Heart right ventricle (tissue), 16 donors: ENCODE data around the gene HAGHL. TPM values are rescaled to one million over a fixed set of nuclear protein-coding genes. Genes with fewer than 3 reads are reported as not detected.

ENCODE experiments used
- ATAC-seq, 8 donors: fragments of 200-7000 bp; cut with Tn5 transposase; one replicate each; pipeline ENCODE4 v1.9.1; 2020; ENCODE audit warnings: mild to moderate bottlenecking in 8 of 8, moderate library complexity in 8 of 8, moderate number of reproducible peaks in 1 of 8
- DNase-seq, 2 donors: peaks; one replicate each; pipeline ENCODE4 v3.0.0-alpha.2; 2020
- H3K27ac ChIP-seq, 10 donors: fragments of 200-600 bp; sonication (generic) in 2 of 10; one replicate each; pipeline versions ENCODE4 v1.5.0 to v1.8.0; 2020 to 2022; ENCODE audit warnings: mild to moderate bottlenecking in 3 of 10
- H3K27me3 ChIP-seq, 7 donors: fragments of 200-600 bp; one replicate each; pipeline ENCODE4 v1.8.0; 2021 to 2022; ENCODE audit warnings: mild to moderate bottlenecking in 2 of 7
- H3K36me3 ChIP-seq, 9 donors: fragments of 200-600 bp; sonication (generic) in 1 of 9; one replicate each; pipeline versions ENCODE4 v1.5.0 to v1.8.0; 2020 to 2022; ENCODE audit warnings: mild to moderate bottlenecking in 2 of 9
- H3K4me1 ChIP-seq, 9 donors: fragments of 200-600 bp; sonication (generic) in 1 of 9; one replicate each; pipeline versions ENCODE4 v1.5.0 to v1.8.0; 2020 to 2022; ENCODE audit warnings: mild to moderate bottlenecking in 4 of 9
- H3K4me3 ChIP-seq, 10 donors: fragments of 200-600 bp; sonication (generic) in 2 of 10; one replicate each; pipeline versions ENCODE4 v1.5.0 to v1.8.0; 2020 to 2022; ENCODE audit warnings: mild to moderate bottlenecking in 7 of 10, moderate library complexity in 2 of 10
- H3K9me3 ChIP-seq, 11 donors: fragments of 200-600 bp in 10 of 11; sonication (generic) in 2 of 11; one replicate each; pipeline versions ENCODE4 v1.5.0 to v1.8.0; 2013 to 2022; ENCODE audit warnings: mild to moderate bottlenecking in 2 of 11, control low read depth in 1 of 11, moderate library complexity in 1 of 11
- CTCF ChIP-seq, 9 donors: fragments of 200-600 bp; sonication (generic) in 2 of 9; IDR thresholded peaks; one replicate each; pipeline versions ENCODE4 v1.5.0 to v1.8.0; 2021 to 2022; ENCODE audit warnings: antibody characterized with exemption in 9 of 9, mild to moderate bottlenecking in 5 of 9, moderate library complexity in 1 of 9
- WGBS, 2 donors: extraction: QIAGEN DNeasy Blood & Tissue Kit; methylation state at CpG; one replicate each; pipeline ENCODE4 v1.1.7; 2013; ENCODE audit warnings: inconsistent platforms in 1 of 2; 5-methylcytosine and 5-hydroxymethylcytosine counted together
- intact Hi-C, 10 donors: fragments of 100-400 bp; cut with DNase I; formaldehyde crosslinking; loops; one replicate each; pipeline versions ENCODE4 v1.11.1 to v1.14.2; 2022
- polyA plus RNA-seq, 2 donors: library from polyadenylated mRNA; stranded (reverse); fragments of 200-250 nt; gene quantifications; one replicate each; pipeline ENCODE4 v1.2.3, GENCODE V29; 2013
- total RNA-seq, 10 donors: library from RNA; stranded (reverse); fragmentation: NEBNext Ultra II Directional in 3 of 10; extraction: Animal tissue kit (Norgen Biotek cat#: 25700) in 3 of 10; gene quantifications; one replicate each; pipeline versions ENCODE4 v1.2.1 to v1.2.4, GENCODE V29; 2021 to 2023
- donor health status: Arrhythmogenic right ventricular cardiomyopathy.
- donor health status: ischemic (EF 13 %, LVEDD 7.1; RV severe dilation, severe dysfunction).
- donor health status: healthy with polysubstance abuse.
- donor health status: DM: no; HTN: yes; CAD: no.
- donor health status: DM: no; HTN: no; CAD: no.
- donor health status: ischemic (EF 25% LVEDD 6.9; RV normal size, moderate dysfunction).
- donor health status: ischemic (EF 25% LVEDD 5.7; RV mildly dilated, moderate dysfunction).
- donor health status: healthy.
- donor health status: DM: yes; HTN: yes; CAD: no.
- donor health status: Ischemic cardiomyopathy.
- donor health status: ischemic (EF 35%, LVEDD 5.7; RV mildly dilated, moderate dysfunction).
- donor health status: nonischemic (EF 11% LVEDD 7.7; RV severe dilation, severe dysfunction).
- donor health status: DM: yes; HTN: yes; CAD: no.
- donor health status: PGD.
- donor health status: ischemic (EF 29% LVEDD 5.4; RV normal size, mild dysfunction).
- donor health status: nonischemic (EF 23%, LVEDD 6.1; RV moderate dilation, normal function).

The HAGHL gene
- total and polyA plus RNA-seq, 12 donors: 5.1 to 80.0 (median 10.9) TPM

GRCh38 chr16:714079-714478 lies 12.8 kb upstream of the HAGHL start:
- H3K4me3 ChIP-seq: peak overlapping the region in 4 of 10 donors; percentile 45 to 80 (median 50)
- intact Hi-C loops: loop anchor here in 9 of 10 donors (2.0 to 10.0 kb wide), 7 partner anchors 68 to 383 kb away; partner anchors contain the start of genes CHTF18 (in 4 of the 9), RPUSD1 (in 4 of the 9) and C1QTNF8 (in 1 of the 9)

GRCh38 chr16:714558-715476 lies 12.1 kb upstream of the HAGHL start, which contains the start of gene METRN:
METRN (plus strand) TSS chr16:715118; CDS start chr16:715290, 172 bp downstream.
- Histone ChIP-seq H3K9me3 (no peaks in the 10 kb centered on the region), H3K4me1 (peaks cover 18 to 49% (median 34%) of the 10 kb centered on the region in 9 donors), H3K27me3 (peaks cover 0 to 46% (median 19%) of the 10 kb centered on the region in 7 donors), H3K27ac (peak within 1 kb of the TSS in 8 of 10 donors; percentile 21 to 58 (median 50)), H3K4me3 (peak within 1 kb of the TSS; percentile 64 to 94 (median 73)), H3K36me3 (no peaks in the 10 kb centered on the region)
- 5 to 8% methylated on average over 65 to 103 of the region's 108 CpGs for WGBS, 2 donors
- intact Hi-C loops: loop anchor here in 9 of 10 donors (2.0 to 10.0 kb wide), 7 partner anchors 67 to 382 kb away; partner anchors contain the start of genes CHTF18 (in 4 of the 9), RPUSD1 (in 4 of the 9) and C1QTNF8 (in 1 of the 9)
- DNase-seq (peak; percentile 92 to 95), ATAC-seq (peak; percentile 78 to 94 (median 89))
- TF ChIP-seq CTCF (IDR thresholded peaks at IDR 0.05): no peak

More at GRCh38 chr16:714079-714478, 12.8 kb upstream of the HAGHL start:
- no peak for TF ChIP-seq CTCF (IDR thresholded peaks at IDR 0.05)
- Histone ChIP-seq H3K27ac (no peak overlapping the region), H3K27me3 (peaks cover 0 to 53% (median 25%) of the 10 kb centered on the region in 7 donors), H3K4me1 (peaks cover 17 to 44% (median 28%) of the 10 kb centered on the region in 9 donors), H3K36me3 (no peaks in the 10 kb centered on the region), H3K9me3 (no peaks in the 10 kb centered on the region)
- 69 to 72% methylated on average over 11 of the region's 11 CpGs for WGBS, 2 donors
- DNase-seq (no peak), ATAC-seq (peak in 1 of 8 donors; percentile 0)

- H3K27me3 ChIP-seq: peaks cover 0 to 38% (median 10%) of the 10 kb centered on the region in 7 donors
- H3K27ac ChIP-seq: peak overlapping the region in 7 of 10 donors; percentile 21 to 58 (median 51)
- WGBS, 2 donors: 2% methylated on average over 45 to 74 of the region's 74 CpGs
- peak in 1 of 8 donors; percentile 3 for ATAC-seq
- H3K4me1 ChIP-seq: peaks cover 19 to 51% (median 39%) of the 10 kb centered on the region in 9 donors
- H3K4me3 ChIP-seq: peak overlapping the region; percentile 64 to 94 (median 73)
- H3K36me3 ChIP-seq: no peaks in the 10 kb centered on the region
- H3K9me3 ChIP-seq: no peaks in the 10 kb centered on the region
- no peak for DNase-seq
- peak in 3 of 9 donors; percentile 15 to 37 (median 30) for TF ChIP-seq CTCF (IDR thresholded peaks at IDR 0.05)
- intact Hi-C loops: loop anchor here in 3 of 10 donors (2.0 to 10.0 kb wide), 2 partner anchors 73 to 339 kb away; partner anchors contain the start of genes CHTF18 (in 1 of the 3) and RPUSD1 (in 1 of the 3)
These were observed 11.3 kb upstream of the HAGHL start for GRCh38 chr16:715477-716199.
